GM10248 (cell line): ENCODE data around the gene ACER3.

Experiments used
- CTCF ChIA-PET: fragments of 300-600 bp; sonication (Branson Sonifier 250); formaldehyde crosslinking; extraction: SDS; loops from one replicate; lab custom pipeline; 2021; ENCODE audit warnings: antibody characterized with exemption; lab: Yijun Ruan, JAX
- POLR2A ChIA-PET: fragments of 350-650 bp; sonication (Branson Sonifier 250); formaldehyde crosslinking; extraction: SDS; loops from one replicate; lab custom pipeline; 2020; ENCODE audit warnings: antibody characterized with exemption; lab: Yijun Ruan, JAX
- DNase-seq: peaks from one replicate; pipeline ENCODE4 v3.0.0; 2012; ENCODE audit errors: extremely low spot score
- CTCF ChIP-seq: IDR thresholded peaks from 2 replicates; pipeline ENCODE4 v1.5.1; 2012; ENCODE audit warnings: mild to moderate bottlenecking, low read depth; ENCODE audit errors: extremely low read depth, missing control alignments, control extremely low read depth

Gene ACER3

DNA sequence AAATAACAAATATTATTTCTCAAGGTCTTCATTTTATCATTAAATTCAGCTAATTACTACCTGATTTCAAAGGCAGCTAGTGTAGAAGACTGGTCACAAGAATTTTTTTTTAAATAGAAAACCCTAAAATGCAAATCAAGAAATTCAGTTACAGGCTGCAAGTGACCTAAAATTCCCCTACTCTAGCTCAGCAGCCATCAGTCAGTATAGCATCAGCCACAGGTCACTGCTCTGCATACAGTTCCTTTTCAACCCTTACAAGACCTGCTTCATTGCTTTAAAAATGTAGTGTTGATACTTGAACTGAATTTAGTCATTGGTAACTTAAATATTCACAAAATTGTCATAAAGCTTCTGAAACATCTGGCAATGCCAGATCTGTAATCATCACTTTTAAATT lies 164.0 kb downstream of the ACER3 start:
- no peak for DNase-seq
- no peak for TF ChIP-seq CTCF
- ChIA-PET CTCF (interaction anchor here (0.7 to 2.7 kb wide), 7 partner anchors 10 to 106 kb away, joined by 3 to 10 read pairs (median 5); partner anchors contain the start of gene B3GNT6), POLR2A (no interaction called here)

GRCh38 chr11:77026221-77026620 lies 165.5 kb downstream of the ACER3 start:
- ChIA-PET CTCF (interaction anchor here (1.4 to 2.7 kb wide), 4 partner anchors 8 to 108 kb away, joined by 5 to 10 read pairs (median 8); partner anchors contain the start of gene B3GNT6), POLR2A (no interaction called here)
- no peak for TF ChIP-seq CTCF
- no peak for DNase-seq

DNA sequence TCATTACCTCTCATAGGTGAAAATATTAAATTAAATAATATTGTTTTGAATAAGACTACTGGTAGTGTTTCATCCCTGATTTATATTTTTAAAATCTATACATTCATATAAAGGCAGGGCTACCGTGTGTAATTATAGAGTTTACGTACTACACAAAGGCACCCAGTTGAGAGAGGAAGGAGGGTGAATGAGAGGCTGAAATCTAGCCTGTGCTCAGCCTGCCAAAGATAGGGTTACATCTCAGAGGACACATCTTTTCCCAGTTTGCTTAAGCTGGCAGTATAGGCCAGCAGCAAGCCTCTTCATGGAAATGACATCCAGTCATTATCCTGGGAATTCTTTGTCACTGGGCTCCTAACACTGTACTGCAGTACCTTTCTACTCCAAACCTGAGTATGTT lies 166.0 kb downstream of the ACER3 start:
- POLR2A ChIA-PET: no interaction called here
- CTCF ChIA-PET: interaction anchor here (0.9 to 2.5 kb wide), 5 partner anchors 10 to 108 kb away, joined by 3 to 8 read pairs (median 5); no protein-coding TSS in a partner anchor
- no peak for DNase-seq
- no peak for TF ChIP-seq CTCF

GRCh38 chr11:77027275-77027674 lies 166.6 kb downstream of the ACER3 start:
- TF ChIP-seq CTCF: no peak
- no peak for DNase-seq
- ChIA-PET POLR2A (no interaction called here), CTCF (interaction anchor here (0.9 to 1.7 kb wide), 3 partner anchors 64 to 109 kb away, joined by 3 to 7 read pairs (median 4); no protein-coding TSS in a partner anchor)

GRCh38 chr11:77029829-77030228 lies 169.1 kb downstream of the ACER3 start:
- CTCF ChIA-PET: interaction anchor here (0.7 to 1.3 kb wide), 4 partner anchors 11 to 110 kb away, joined by 3 to 4 read pairs (median 3); no protein-coding TSS in a partner anchor
- POLR2A ChIA-PET: no interaction called here
- DNase-seq: no peak
- no peak for TF ChIP-seq CTCF

GRCh38 chr11:77030834-77031414 lies 170.2 kb downstream of the ACER3 start:
- no peak for TF ChIP-seq CTCF
- CTCF ChIA-PET: interaction anchor here (1.0 kb wide), 1 partner anchor 11 kb away, joined by 3 read pairs; no protein-coding TSS in a partner anchor
- POLR2A ChIA-PET: no interaction called here
- no peak for DNase-seq

DNA sequence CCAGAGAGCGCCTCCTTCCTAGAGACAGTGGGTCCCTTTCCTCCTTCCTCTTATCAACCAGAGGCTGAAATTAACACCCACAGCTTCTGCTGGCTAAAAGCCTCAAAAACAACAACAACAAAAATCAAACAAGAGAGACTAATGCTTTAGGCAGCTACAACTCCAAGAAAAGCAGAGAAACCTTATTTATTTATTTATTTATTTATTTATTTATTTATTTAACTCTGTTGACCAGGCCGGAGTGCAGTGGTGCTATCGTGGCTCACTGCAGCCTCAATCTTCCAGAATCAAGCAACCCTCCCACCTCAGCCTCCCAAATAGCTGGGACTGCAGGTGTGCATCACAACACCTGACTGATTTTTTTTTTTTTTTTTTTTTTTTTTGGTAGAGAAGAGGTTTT lies 170.9 kb downstream of the ACER3 start:
- DNase-seq: no peak
- ChIA-PET CTCF (no interaction called here), POLR2A (no interaction called here)
- no peak for TF ChIP-seq CTCF
